Measurements from ENCODE around the gene CCDC127. TPM values are rescaled to one million over a fixed set of nuclear protein-coding genes. Genes with fewer than 3 reads are reported as not detected.
"Not testable (repeated sequence)": the region's sequence is repeated elsewhere in the genome, so short reads cannot be mapped to it uniquely, and the experiment has no call there.

The CCDC127 gene
- total and polyA plus RNA-seq, 5 donors from 2014 or later: 3.2 to 5.7 (median 4.0) TPM

DNA sequence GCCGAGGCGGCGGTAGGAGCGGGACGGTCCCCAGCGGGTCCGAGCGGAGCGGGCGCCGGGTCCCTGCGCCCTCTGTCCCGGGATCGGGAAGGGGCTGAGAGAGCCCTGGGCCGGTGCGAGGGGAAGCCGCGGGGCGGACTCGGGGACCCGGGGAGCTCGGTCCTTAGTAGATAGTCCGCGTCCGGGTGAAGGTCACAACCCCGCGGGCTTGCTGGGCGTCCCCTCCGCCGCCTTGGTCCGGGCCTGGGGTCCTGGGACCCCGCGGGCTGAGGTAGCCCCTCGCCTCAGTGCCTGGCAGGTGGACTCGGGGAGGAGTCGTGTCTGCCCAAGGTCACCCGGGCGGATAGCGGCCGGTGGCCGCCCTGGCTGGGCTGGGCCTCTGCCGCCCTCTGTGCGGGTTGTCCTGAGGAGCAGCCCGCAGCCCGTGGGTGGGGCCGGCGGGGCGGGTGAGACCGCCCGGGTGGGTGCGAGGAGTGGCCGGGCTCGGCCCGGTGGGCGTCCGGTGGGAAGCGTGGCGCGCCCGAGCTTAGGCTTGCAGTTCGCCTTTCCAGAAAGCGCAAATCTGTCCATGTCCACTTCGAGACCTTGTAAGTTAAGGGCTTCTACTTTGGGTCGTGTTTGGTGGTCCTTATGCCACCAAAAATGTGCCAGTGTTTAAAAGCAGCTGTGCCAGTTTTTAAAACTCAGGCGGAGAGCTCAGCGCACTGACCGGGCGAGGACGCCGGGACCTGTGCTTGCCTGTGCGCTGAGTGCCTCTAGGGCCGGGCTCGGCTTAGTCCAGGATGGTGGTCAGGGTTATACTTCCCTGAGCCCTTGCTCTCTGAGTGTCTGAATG lies 721 bp upstream of the CCDC127 start:
- Histone ChIP-seq H3K27ac (ENCODE audit: insufficient read depth, low read length, poor library complexity, severe bottlenecking) (peak overlapping the region; percentile 84), H3K27me3 (ENCODE audit: control insufficient read depth, insufficient read depth, low read length) (no peaks in the 10 kb centered on the region), H3K9me3 (ENCODE audit: control insufficient read depth in 2 of 2, low read length in 2 of 2) (no peaks in the 10 kb centered on the region), H3K4me3 (ENCODE audit: low read depth, low read length) (peak overlapping the region; percentile 94), H3K36me3 (ENCODE audit: control insufficient read depth, insufficient read depth, low read length) (peaks cover 3% of the 10 kb centered on the region), H3K4me1 (ENCODE audit: control insufficient read depth, insufficient read depth, low read length, poor library complexity, severe bottlenecking) (peaks cover 37% of the 10 kb centered on the region)
- H3K4me1 Mint-ChIP-seq: peaks cover 28 to 71% (median 56%) of the 10 kb centered on the region in 4 donors
- peaks cover 6% of the 10 kb centered on the region for H3K27me3 Mint-ChIP-seq
- ATAC-seq (ENCODE audit: low read depth in 2 of 2) (peak; percentile 5 to 12), DNase-seq (peak; percentile 6 to 27 (median 15))
- H3K4me3 Mint-ChIP-seq: peak overlapping the region; percentile 94 to 99 (median 96)
- peak overlapping the region; percentile 88 to 98 (median 97) for H3K27ac Mint-ChIP-seq
- peaks cover 16% of the 10 kb centered on the region for H3K36me3 Mint-ChIP-seq
- no peaks in the 10 kb centered on the region for H3K9me3 Mint-ChIP-seq

DNA sequence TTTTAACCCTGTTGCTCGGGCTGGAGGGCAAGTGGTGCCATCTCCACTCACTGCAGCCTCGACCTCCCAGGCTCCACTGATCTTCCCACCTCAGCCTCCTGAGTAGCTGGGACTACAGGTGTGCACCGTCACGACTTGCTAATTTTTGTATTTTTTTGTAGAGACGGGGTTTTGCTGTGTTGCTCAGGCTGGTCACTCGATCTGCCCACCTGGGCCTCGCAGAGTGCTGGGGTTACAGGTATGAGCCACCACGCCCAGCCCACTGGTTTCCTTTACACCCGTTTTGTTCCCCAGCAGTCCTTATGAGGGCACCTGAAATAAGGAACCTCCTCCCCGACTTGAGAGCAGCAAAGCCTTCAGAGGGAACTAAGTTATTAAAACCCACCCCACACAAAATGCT lies 1.9 kb downstream of the CCDC127 start:
- not testable (repeated sequence) for H3K9me3 ChIP-seq (ENCODE audit: control insufficient read depth in 2 of 2, low read length in 2 of 2); H3K4me3 ChIP-seq (ENCODE audit: low read depth, low read length); ATAC-seq (ENCODE audit: low read depth in 2 of 2); H3K27me3 Mint-ChIP-seq; H3K9me3 Mint-ChIP-seq; DNase-seq; H3K27ac ChIP-seq (ENCODE audit: insufficient read depth, low read length, poor library complexity, severe bottlenecking); H3K36me3 ChIP-seq (ENCODE audit: control insufficient read depth, insufficient read depth, low read length); H3K27me3 ChIP-seq (ENCODE audit: control insufficient read depth, insufficient read depth, low read length)
- H3K36me3 Mint-ChIP-seq: peaks cover 16% of the 10 kb centered on the region
- peaks cover 15% of the 10 kb centered on the region for H3K4me1 ChIP-seq (ENCODE audit: control insufficient read depth, insufficient read depth, low read length, poor library complexity, severe bottlenecking)
- peak overlapping the region in 1 of 3 donors; percentile 62 for H3K27ac Mint-ChIP-seq
- H3K4me3 Mint-ChIP-seq: peak overlapping the region in 3 of 4 donors; percentile 52 to 85 (median 63)
- H3K4me1 Mint-ChIP-seq: peaks cover 14 to 51% (median 36%) of the 10 kb centered on the region in 4 donors

DNA sequence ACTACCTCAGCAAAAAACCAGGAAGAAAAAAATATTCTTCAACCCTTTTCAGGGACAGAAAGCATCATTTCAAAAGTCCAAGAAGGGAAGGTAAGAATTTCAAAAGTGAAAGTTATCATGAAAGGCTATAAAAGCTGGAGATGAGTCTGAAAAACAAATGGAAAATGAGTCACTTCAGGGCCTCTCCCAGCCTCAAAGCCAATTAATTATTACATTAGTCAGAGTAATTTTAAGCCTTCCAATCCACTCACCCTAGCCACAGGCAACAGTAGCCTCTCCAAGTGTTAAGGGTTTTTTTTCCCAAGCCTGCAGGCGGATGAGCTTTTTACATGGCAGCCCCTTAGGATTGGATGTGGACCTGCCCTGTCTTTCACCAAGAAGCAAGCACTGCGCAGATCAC lies 2.7 kb downstream of the CCDC127 start:
- peaks cover 19% of the 10 kb centered on the region for H3K36me3 Mint-ChIP-seq
- not testable (repeated sequence) for H3K9me3 ChIP-seq (ENCODE audit: control insufficient read depth in 2 of 2, low read length in 2 of 2); H3K4me1 ChIP-seq (ENCODE audit: control insufficient read depth, insufficient read depth, low read length, poor library complexity, severe bottlenecking); H3K36me3 ChIP-seq (ENCODE audit: control insufficient read depth, insufficient read depth, low read length); H3K27ac ChIP-seq (ENCODE audit: insufficient read depth, low read length, poor library complexity, severe bottlenecking); H3K27me3 ChIP-seq (ENCODE audit: control insufficient read depth, insufficient read depth, low read length); H3K4me3 ChIP-seq (ENCODE audit: low read depth, low read length); ATAC-seq (ENCODE audit: low read depth in 2 of 2); H3K9me3 Mint-ChIP-seq; H3K27me3 Mint-ChIP-seq; DNase-seq
- peak overlapping the region in 2 of 3 donors; percentile 13 to 62 for H3K27ac Mint-ChIP-seq
- H3K4me3 Mint-ChIP-seq: peak overlapping the region; percentile 46 to 85 (median 64)
- peaks cover 14 to 46% (median 32%) of the 10 kb centered on the region in 4 donors for H3K4me1 Mint-ChIP-seq

DNA sequence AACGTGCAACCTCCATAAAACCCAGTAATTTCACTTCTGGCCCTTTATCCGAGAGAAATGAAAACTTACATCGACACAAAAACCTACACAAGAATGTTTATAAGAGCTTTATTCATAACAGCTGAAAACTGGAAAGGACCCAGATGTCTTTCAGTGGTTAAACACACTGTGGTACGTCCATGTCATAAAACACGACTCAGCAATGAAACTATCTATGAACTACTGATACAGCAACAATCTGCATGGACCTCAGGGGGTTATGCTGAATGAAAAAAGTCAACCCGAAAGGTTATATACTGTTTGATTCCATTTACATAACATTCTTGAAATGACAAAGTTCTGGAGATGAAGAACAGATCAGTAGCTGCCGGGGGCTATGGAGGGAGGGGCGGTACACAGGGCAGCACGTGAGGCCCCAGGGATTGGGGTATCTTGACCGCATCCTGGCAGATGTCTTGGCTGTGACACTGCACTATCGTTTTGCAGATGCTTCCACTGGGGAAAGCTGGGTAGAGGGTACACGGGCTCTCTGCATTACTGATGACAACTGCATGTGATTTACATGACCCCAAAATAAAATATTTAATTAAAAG lies 4.1 kb downstream of the CCDC127 start:
- no peak overlapping the region for H3K27ac ChIP-seq (ENCODE audit: insufficient read depth, low read length, poor library complexity, severe bottlenecking)
- no peaks in the 10 kb centered on the region for H3K9me3 Mint-ChIP-seq
- H3K4me1 ChIP-seq (ENCODE audit: control insufficient read depth, insufficient read depth, low read length, poor library complexity, severe bottlenecking): no peaks in the 10 kb centered on the region
- peaks cover 6% of the 10 kb centered on the region for H3K36me3 ChIP-seq (ENCODE audit: control insufficient read depth, insufficient read depth, low read length)
- no peaks in the 10 kb centered on the region for H3K9me3 ChIP-seq (ENCODE audit: control insufficient read depth in 2 of 2, low read length in 2 of 2)
- no peak for DNase-seq
- peaks cover 12 to 49% (median 37%) of the 10 kb centered on the region in 4 donors for H3K4me1 Mint-ChIP-seq
- peak overlapping the region in 3 of 4 donors; percentile 46 to 85 (median 80) for H3K4me3 Mint-ChIP-seq
- ATAC-seq (ENCODE audit: low read depth in 2 of 2): no peak
- H3K4me3 ChIP-seq (ENCODE audit: low read depth, low read length): no peak overlapping the region
- no peak overlapping the region for H3K27ac Mint-ChIP-seq
- H3K36me3 Mint-ChIP-seq: peaks cover 25% of the 10 kb centered on the region
- H3K27me3 ChIP-seq (ENCODE audit: control insufficient read depth, insufficient read depth, low read length): no peaks in the 10 kb centered on the region
- peaks cover under 1% of the 10 kb centered on the region for H3K27me3 Mint-ChIP-seq

DNA sequence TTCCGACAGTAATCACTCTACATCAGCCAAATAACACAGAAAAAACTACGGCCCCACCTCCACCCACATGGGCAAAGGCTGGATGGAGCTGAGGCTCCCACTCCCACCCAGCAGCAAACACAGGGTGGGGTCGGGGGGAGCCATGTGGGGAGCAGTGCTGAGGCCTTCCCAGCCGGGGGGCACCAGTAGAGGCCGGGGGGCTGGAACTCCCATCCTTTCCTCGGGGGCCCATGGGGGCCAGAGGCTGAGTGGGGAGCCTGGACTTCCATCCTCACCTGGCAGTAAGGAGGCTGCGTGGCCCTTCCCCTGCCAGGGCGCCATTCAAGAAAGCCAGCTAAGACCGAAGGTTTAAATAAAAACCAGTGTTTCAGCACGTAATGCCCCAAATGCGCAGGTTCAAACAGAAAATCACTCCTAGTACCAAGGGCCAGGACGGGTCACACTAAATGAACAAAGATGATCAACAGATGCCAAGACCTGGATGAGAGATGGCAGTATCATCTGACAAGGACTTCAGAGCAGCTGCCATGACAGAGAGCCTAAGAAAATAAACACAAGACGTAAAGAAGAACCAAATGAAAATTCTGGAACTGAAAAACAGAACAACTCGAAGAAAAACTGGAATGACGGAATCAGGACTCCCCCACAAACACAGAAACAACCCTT lies 9.4 kb downstream of the CCDC127 start:
- Histone ChIP-seq H3K9me3 (ENCODE audit: control insufficient read depth in 2 of 2, low read length in 2 of 2) (no peaks in the 10 kb centered on the region), H3K4me3 (ENCODE audit: low read depth, low read length) (no peak overlapping the region), H3K4me1 (ENCODE audit: control insufficient read depth, insufficient read depth, low read length, poor library complexity, severe bottlenecking) (no peaks in the 10 kb centered on the region), H3K36me3 (ENCODE audit: control insufficient read depth, insufficient read depth, low read length) (peaks cover 44% of the 10 kb centered on the region), H3K27me3 (ENCODE audit: control insufficient read depth, insufficient read depth, low read length) (no peaks in the 10 kb centered on the region), H3K27ac (ENCODE audit: insufficient read depth, low read length, poor library complexity, severe bottlenecking) (no peak overlapping the region)
- DNase-seq (no peak), ATAC-seq (ENCODE audit: low read depth in 2 of 2) (no peak)
- Mint-ChIP-seq H3K9me3 (no peaks in the 10 kb centered on the region), H3K4me3 (no peak overlapping the region), H3K27ac (no peak overlapping the region), H3K36me3 (peaks cover 37% of the 10 kb centered on the region), H3K27me3 (no peaks in the 10 kb centered on the region), H3K4me1 (peaks cover 9 to 24% (median 12%) of the 10 kb centered on the region in 4 donors)

DNA sequence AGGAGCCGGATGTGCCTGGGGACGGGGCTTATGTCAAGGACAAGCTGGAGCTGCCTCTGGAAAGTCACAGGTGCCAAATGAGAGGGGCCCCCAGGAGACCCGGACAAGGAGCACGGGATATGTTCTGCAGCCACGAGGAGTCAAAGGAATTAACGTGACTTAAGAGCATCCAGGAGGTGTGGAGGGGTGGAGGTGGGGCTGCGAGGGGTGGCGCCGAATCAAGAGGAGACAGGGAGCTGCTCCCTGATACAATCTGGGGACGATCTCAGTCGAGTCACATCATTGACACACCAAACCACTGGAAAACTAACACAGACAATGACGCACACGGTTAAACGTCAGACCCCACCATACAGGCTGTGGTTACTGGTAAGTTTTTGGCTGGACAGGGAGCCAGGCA lies 10.4 kb downstream of the CCDC127 start:
- Mint-ChIP-seq H3K9me3 (no peaks in the 10 kb centered on the region), H3K36me3 (peaks cover 37% of the 10 kb centered on the region)

DNA sequence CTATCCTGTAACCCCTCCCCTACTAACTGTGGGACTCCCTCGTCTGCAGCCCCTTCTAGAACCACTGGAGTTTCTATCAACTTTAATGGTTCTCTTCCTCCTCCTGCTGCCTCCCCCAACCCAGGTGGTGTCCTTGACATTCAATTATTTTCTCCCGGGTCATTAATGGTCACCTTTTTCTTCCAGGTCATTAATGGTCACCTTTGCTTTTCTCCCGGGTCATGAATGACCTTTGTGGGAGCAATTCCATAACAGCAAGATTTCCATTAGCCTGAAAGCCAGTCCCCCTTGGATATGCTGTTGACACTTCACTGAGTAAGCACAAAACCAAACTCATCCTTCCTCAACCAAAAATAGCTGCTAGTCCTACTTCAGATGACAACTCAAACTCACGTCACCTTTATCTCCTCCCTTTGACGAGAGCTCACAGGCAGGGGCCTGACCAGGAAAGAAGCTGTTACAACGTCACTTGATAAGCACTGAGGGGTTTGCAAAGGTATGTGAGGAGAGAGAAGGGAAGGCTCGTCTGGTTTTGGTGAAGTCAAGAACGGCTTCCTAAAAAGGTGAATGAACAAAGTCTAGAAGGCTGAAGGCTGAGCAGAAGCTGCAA lies 10.9 kb downstream of the CCDC127 start:
- H3K4me1 ChIP-seq (ENCODE audit: control insufficient read depth, insufficient read depth, low read length, poor library complexity, severe bottlenecking): no peaks in the 10 kb centered on the region
- no peak overlapping the region for H3K27ac ChIP-seq (ENCODE audit: insufficient read depth, low read length, poor library complexity, severe bottlenecking)
- peaks cover 9 to 23% (median 13%) of the 10 kb centered on the region in 4 donors for H3K4me1 Mint-ChIP-seq
- ATAC-seq (ENCODE audit: low read depth in 2 of 2) (no peak), DNase-seq (no peak)
- H3K36me3 ChIP-seq (ENCODE audit: control insufficient read depth, insufficient read depth, low read length): peaks cover 44% of the 10 kb centered on the region
- no peaks in the 10 kb centered on the region for H3K27me3 Mint-ChIP-seq
- peaks cover 37% of the 10 kb centered on the region for H3K36me3 Mint-ChIP-seq
- no peaks in the 10 kb centered on the region for H3K27me3 ChIP-seq (ENCODE audit: control insufficient read depth, insufficient read depth, low read length)
- H3K9me3 ChIP-seq (ENCODE audit: control insufficient read depth in 2 of 2, low read length in 2 of 2): no peaks in the 10 kb centered on the region
- peak overlapping the region in 2 of 3 donors; percentile 38 to 60 for H3K27ac Mint-ChIP-seq
- no peak overlapping the region for H3K4me3 Mint-ChIP-seq
- H3K9me3 Mint-ChIP-seq: no peaks in the 10 kb centered on the region
- no peak overlapping the region for H3K4me3 ChIP-seq (ENCODE audit: low read depth, low read length)

More for the DNA sequence above, 10.4 kb downstream of the CCDC127 start:
- no peaks in the 10 kb centered on the region for H3K27me3 ChIP-seq (ENCODE audit: control insufficient read depth, insufficient read depth, low read length)
- Mint-ChIP-seq H3K4me1 (peaks cover 9 to 23% (median 12%) of the 10 kb centered on the region in 4 donors), H3K27ac (peak overlapping the region in 2 of 3 donors; percentile 32 to 38), H3K27me3 (no peaks in the 10 kb centered on the region), H3K4me3 (peak overlapping the region in 1 of 4 donors; percentile 32)
- H3K4me3 ChIP-seq (ENCODE audit: low read depth, low read length): no peak overlapping the region
- no peaks in the 10 kb centered on the region for H3K4me1 ChIP-seq (ENCODE audit: control insufficient read depth, insufficient read depth, low read length, poor library complexity, severe bottlenecking)
- no peak overlapping the region for H3K27ac ChIP-seq (ENCODE audit: insufficient read depth, low read length, poor library complexity, severe bottlenecking)
- no peak for ATAC-seq (ENCODE audit: low read depth in 2 of 2)
- H3K9me3 ChIP-seq (ENCODE audit: control insufficient read depth in 2 of 2, low read length in 2 of 2): no peaks in the 10 kb centered on the region
- DNase-seq: no peak
- peaks cover 44% of the 10 kb centered on the region for H3K36me3 ChIP-seq (ENCODE audit: control insufficient read depth, insufficient read depth, low read length)
